ENCODE measurements around the gene DERL2.

DNA sequence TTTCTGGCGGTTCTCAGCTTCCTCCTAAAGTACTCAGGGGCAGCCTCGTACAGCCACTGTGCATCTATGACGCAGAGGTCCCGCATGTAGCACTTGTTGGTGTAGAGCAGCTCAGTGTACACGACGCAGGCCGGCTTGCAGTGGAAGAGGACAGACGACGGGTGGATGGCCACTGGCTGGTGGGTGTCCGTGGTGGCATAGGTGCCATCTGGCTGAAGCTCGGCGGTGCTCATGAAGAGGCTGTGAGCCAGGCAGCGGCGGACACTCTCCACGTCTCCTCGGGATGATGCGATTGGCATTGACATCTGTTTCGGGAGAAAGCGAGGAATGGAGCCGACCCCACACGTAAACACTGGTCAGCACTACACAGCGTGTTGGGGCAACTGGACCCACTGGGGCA lies 41.8 kb downstream of the DERL2 start:
- TF ChIP-seq POLR2AphosphoS5 (IDR thresholded peaks at IDR 0.05; ENCODE audit: low read depth, low read length) (no peak), POLR2A (IDR thresholded peaks at IDR 0.05; ENCODE audit: low read depth, low read length) (no peak), TAF1 (IDR thresholded peaks at IDR 0.05; ENCODE audit: borderline replicate concordance, low read depth, low read length) (no peak)
